Endothelial cell of umbilical vein (primary cell): ENCODE results near the gene CYB561A3. TPM values are rescaled to one million over a fixed set of nuclear protein-coding genes. Genes with fewer than 3 reads are reported as not detected.

ENCODE experiments used
- BruUV-seq: library from RNA; stranded (reverse); fragments of 400-500 nt; replicated peaks from 2 replicates; lab custom pipeline; 2021; lab: Mats Ljungman, UMichigan
- CTCF ChIA-PET: fragments of 300-600, 350-600 bp; sonication (Branson Sonifier 250); formaldehyde crosslinking; loops from one replicate; lab custom pipeline; 2021; ENCODE audit warnings: antibody characterized with exemption, inconsistent platforms; lab: Charles Lee
- POLR2A ChIA-PET: fragments of 300-600, 350-600 bp; sonication (Branson Sonifier 250); formaldehyde crosslinking; loops from one replicate; lab custom pipeline; 2021; ENCODE audit warnings: antibody characterized with exemption, inconsistent platforms; lab: Charles Lee
- DNase-seq: peaks from one replicate; pipeline ENCODE4 v3.0.0-alpha.2; 2011; ENCODE audit warnings: low read depth, low spot score
- FAIRE-seq: peaks from 2 replicates; lab custom pipeline; 2011; peaks lifted over from hg19 to GRCh38; lab: Jason Lieb, UNC
- H2AFZ ChIP-seq: 2 replicates; pipeline ENCODE4 v1.6.0; 2012; ENCODE audit warnings: low read depth, low read length, control low read depth, inconsistent platforms
- H3K27ac ChIP-seq: 2 replicates; pipeline ENCODE4 v1.5.1; 2011; ENCODE audit warnings: low read depth, mild to moderate bottlenecking, control low read depth, low read length, moderate library complexity; ENCODE audit not compliant: insufficient read depth
- H3K27me3 ChIP-seq, 2 experiments: 2 replicates each; pipeline versions ENCODE4 v1.6.0 to v1.6.1; 2011; ENCODE audit warnings: low read length in 2 of 2, mixed read lengths in 1 of 2; ENCODE audit not compliant: control insufficient read depth in 2 of 2, insufficient read depth in 2 of 2
- H3K36me3 ChIP-seq, 2 experiments: 2 replicates in 1 of 2; 3 replicates in 1 of 2; pipeline ENCODE4 v1.5.1; 2011; ENCODE audit warnings: low read length in 2 of 2, mild to moderate bottlenecking in 1 of 2, moderate library complexity in 1 of 2; ENCODE audit not compliant: control insufficient read depth in 2 of 2, insufficient read depth in 2 of 2; ENCODE audit errors: extremely low read depth in 1 of 2
- H3K4me1 ChIP-seq: 3 replicates; pipeline ENCODE4 v1.5.1; 2011; ENCODE audit warnings: mild to moderate bottlenecking, low read length; ENCODE audit not compliant: control insufficient read depth, insufficient read depth; ENCODE audit errors: extremely low read depth
- H3K4me2 ChIP-seq: 2 replicates; pipeline ENCODE4 v1.6.1; 2011; ENCODE audit warnings: low read length, control low read depth, mixed read lengths; ENCODE audit not compliant: insufficient read depth
- H3K4me3 ChIP-seq, 3 experiments: fragments of 200-600 bp in 1 of 3; sonication (generic), shearing (Covaris generic) in 1 of 3; replicated peaks in 1 of 3; 2 replicates each; pipeline ENCODE4 v1.5.1; 2011 to 2016; ENCODE audit warnings: control low read depth in 3 of 3, low read length in 3 of 3, mild to moderate bottlenecking in 2 of 3, inconsistent platforms in 1 of 3, low read depth in 1 of 3, moderate library complexity in 1 of 3; ENCODE audit not compliant: insufficient read depth in 1 of 3
- H3K79me2 ChIP-seq: 2 replicates; pipeline ENCODE4 v1.6.0; 2012; ENCODE audit warnings: low read length, inconsistent platforms; ENCODE audit not compliant: control insufficient read depth, insufficient read depth
- H3K9ac ChIP-seq: replicated peaks from 2 replicates; pipeline ENCODE3; 2011; ENCODE audit warnings: low read length, control low read depth; ENCODE audit not compliant: insufficient read depth; ENCODE audit errors: extremely low read depth
- H3K9me1 ChIP-seq: replicated peaks from 3 replicates; pipeline ENCODE4 v1.6.0; 2011; ENCODE audit warnings: mild to moderate bottlenecking, low read length; ENCODE audit not compliant: control insufficient read depth, insufficient read depth; ENCODE audit errors: extremely low read depth
- H3K9me3 ChIP-seq: replicated peaks from 2 replicates; pipeline ENCODE4 v1.5.1; 2012; ENCODE audit warnings: low read length, inconsistent platforms; ENCODE audit not compliant: control insufficient read depth, insufficient read depth
- H4K20me1 ChIP-seq: replicated peaks from 2 replicates; pipeline ENCODE3; 2011; ENCODE audit warnings: mild to moderate bottlenecking, low read length; ENCODE audit not compliant: control insufficient read depth, insufficient read depth; ENCODE audit errors: extremely low read depth
- EZH2 ChIP-seq: IDR thresholded peaks from 2 replicates; pipeline ENCODE4 v1.6.1; 2012; ENCODE audit warnings: borderline replicate concordance, low read depth, mild to moderate bottlenecking, moderate library complexity, low read length, inconsistent platforms; ENCODE audit not compliant: severe bottlenecking
- FOS ChIP-seq: IDR thresholded peaks from 2 replicates; pipeline ENCODE4 v1.6.1; 2011; ENCODE audit warnings: mild to moderate bottlenecking, low read length, moderate library complexity, borderline replicate concordance; ENCODE audit not compliant: insufficient read depth
- GATA2 ChIP-seq: IDR thresholded peaks from 2 replicates; pipeline ENCODE4 v1.7.0; 2011; ENCODE audit warnings: low read depth, mild to moderate bottlenecking, moderate library complexity, mixed read lengths, low read length; ENCODE audit not compliant: insufficient read length, insufficient read depth
- JUN ChIP-seq: IDR thresholded peaks from 2 replicates; pipeline ENCODE4 v1.6.1; 2011; ENCODE audit warnings: borderline replicate concordance, low read depth; ENCODE audit not compliant: insufficient read length, insufficient read depth
- MAX ChIP-seq: IDR thresholded peaks from 2 replicates; pipeline ENCODE4 v1.6.1; 2011; ENCODE audit not compliant: insufficient read depth, insufficient read length
- MYC ChIP-seq: IDR thresholded peaks from one replicate; pipeline ENCODE4 v1.6.1; 2011; ENCODE audit warnings: mild to moderate bottlenecking, low read depth, low read length
- POLR2A ChIP-seq: IDR thresholded peaks from 2 replicates; pipeline ENCODE4 v1.6.1; 2012; ENCODE audit warnings: low read depth, mild to moderate bottlenecking, control low read depth, low read length
- POLR2AphosphoS5 ChIP-seq: IDR thresholded peaks from 2 replicates; pipeline ENCODE4 v1.6.1; 2012; ENCODE audit warnings: low read depth, mild to moderate bottlenecking, control low read depth, low read length, moderate library complexity; ENCODE audit not compliant: insufficient read depth
- dilution Hi-C: fragments of 300-500 bp; cut with MboI; formaldehyde crosslinking; loops from one replicate; pipeline ENCODE4 v1.15.0; 2019; ENCODE audit warnings: low sequenced_read_pairs; ENCODE audit not compliant: extremely low pct_ligation_motif_present
- intact Hi-C: fragments of 100-400 bp; cut with micrococcal nuclease; formaldehyde crosslinking; loops from one replicate; pipeline ENCODE4 v1.10.0; 2022
- polyA plus RNA-seq, 4 experiments: library from polyadenylated mRNA; depleted of rRNA in 3 of 4; stranded (reverse) in 3 of 4; unstranded in 1 of 4; fragments of >200 nt; gene quantifications; 2 replicates each; pipeline versions ENCODE4 v1.2.1 to v1.2.3, GENCODE V29; 2011 to 2012; ENCODE audit warnings: missing spikeins in 1 of 4
- total RNA-seq: library from RNA; stranded (reverse); gene quantifications from 2 replicates; pipeline ENCODE4 v1.2.3, GENCODE V29; 2021
- TF ChIP-seq, protein P1 (sequence below), 2 donors: IDR thresholded peaks; 1 replicate in 1 of 2; 2 replicates in 1 of 2; pipeline ENCODE4 v1.5.1; 2011; ENCODE audit warnings: low read length in 2 of 2, mild to moderate bottlenecking in 2 of 2, moderate library complexity in 2 of 2, control low read depth in 1 of 2, inconsistent platforms in 1 of 2, low read depth in 1 of 2; ENCODE audit not compliant: insufficient read depth in 1 of 2; ENCODE audit errors: extremely low read depth in 1 of 2

The CYB561A3 gene
- total and polyA plus RNA-seq, 2 donors (not counting 3 experiments of a cell fraction or from before 2014, with no cell fraction given): 41.6 to 103 TPM

DNA sequence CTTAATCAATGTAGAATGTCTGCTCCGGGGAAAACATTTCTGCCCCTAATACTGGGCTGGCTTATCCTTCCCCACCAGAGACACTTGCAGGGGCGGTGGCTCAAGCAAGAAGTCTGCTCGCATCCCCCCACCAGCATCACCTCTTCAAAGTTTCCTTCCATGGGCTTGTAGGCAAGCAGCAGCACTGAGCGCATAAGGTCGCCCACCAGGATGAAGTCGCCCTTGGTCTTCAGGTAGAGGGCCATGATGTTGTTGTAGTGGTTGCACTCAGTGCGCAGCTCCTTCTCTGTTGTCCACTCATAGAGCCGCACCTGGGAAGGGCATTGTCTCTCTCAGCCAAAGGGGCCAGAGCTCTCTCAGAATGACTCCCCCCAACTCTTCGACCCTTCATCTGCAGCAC is 58.0 kb downstream of the CYB561A3 start:
- intact Hi-C loops: no loop called here
- CTCF ChIA-PET: no interaction called here

More for the DNA sequence above, 58.0 kb downstream of the CYB561A3 start:
- Histone ChIP-seq H3K27me3 (no peaks in the 10 kb centered on the region), H3K4me1 (peaks cover under 1% of the 10 kb centered on the region), H2AFZ (no peak overlapping the region), H4K20me1 (no peaks in the 10 kb centered on the region), H3K9me1 (no peaks in the 10 kb centered on the region), H3K4me2 (no peak overlapping the region), H3K9me3 (no peaks in the 10 kb centered on the region), H3K9ac (no peak overlapping the region), H3K36me3 (peaks cover 27 to 55% of the 10 kb centered on the region in 2 experiments), H3K27ac (no peak overlapping the region), H3K79me2 (no peaks in the 10 kb centered on the region), H3K4me3 (no peak overlapping the region)
- POLR2A ChIA-PET: no interaction called here
- dilution Hi-C loops: no loop called here
- FAIRE-seq (no peak), DNase-seq (no peak)
- TF ChIP-seq MYC: no peak
- no peak for TF ChIP-seq EZH2
- no peak for TF ChIP-seq MAX
- no peak for TF ChIP-seq POLR2A
- no peak for TF ChIP-seq POLR2AphosphoS5
- TF ChIP-seq GATA2: no peak
- TF ChIP-seq, protein P1, sequence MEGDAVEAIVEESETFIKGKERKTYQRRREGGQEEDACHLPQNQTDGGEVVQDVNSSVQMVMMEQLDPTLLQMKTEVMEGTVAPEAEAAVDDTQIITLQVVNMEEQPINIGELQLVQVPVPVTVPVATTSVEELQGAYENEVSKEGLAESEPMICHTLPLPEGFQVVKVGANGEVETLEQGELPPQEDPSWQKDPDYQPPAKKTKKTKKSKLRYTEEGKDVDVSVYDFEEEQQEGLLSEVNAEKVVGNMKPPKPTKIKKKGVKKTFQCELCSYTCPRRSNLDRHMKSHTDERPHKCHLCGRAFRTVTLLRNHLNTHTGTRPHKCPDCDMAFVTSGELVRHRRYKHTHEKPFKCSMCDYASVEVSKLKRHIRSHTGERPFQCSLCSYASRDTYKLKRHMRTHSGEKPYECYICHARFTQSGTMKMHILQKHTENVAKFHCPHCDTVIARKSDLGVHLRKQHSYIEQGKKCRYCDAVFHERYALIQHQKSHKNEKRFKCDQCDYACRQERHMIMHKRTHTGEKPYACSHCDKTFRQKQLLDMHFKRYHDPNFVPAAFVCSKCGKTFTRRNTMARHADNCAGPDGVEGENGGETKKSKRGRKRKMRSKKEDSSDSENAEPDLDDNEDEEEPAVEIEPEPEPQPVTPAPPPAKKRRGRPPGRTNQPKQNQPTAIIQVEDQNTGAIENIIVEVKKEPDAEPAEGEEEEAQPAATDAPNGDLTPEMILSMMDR (IDR thresholded peaks at IDR 0.05; ENCODE audit: extremely low read depth in 1 of 2, insufficient read depth in 1 of 2, low read depth in 1 of 2, low read length in 2 of 2): no peak
- no peak for TF ChIP-seq FOS
- no peak for TF ChIP-seq JUN
- no TSS peak for BruUV-seq
